Measurements from ENCODE around the gene GSG1. TPM values are rescaled to one million over a fixed set of nuclear protein-coding genes. Genes with fewer than 3 reads are reported as not detected.
A peak's percentile ranks its signal among the peaks of the same experiment; 100 is the strongest.

The GSG1 gene
- total and polyA plus RNA-seq, 7 donors: not detected

GRCh38 chr12:13049816-13050215 lies 53.7 kb downstream of the GSG1 start:
- TF ChIP-seq EP300 (IDR thresholded peaks at IDR 0.05) (no peak), CTCF (IDR thresholded peaks at IDR 0.05) (no peak), POLR2A (IDR thresholded peaks at IDR 0.05) (no peak), POLR2AphosphoS5 (IDR thresholded peaks at IDR 0.05) (no peak)
- DNase-seq: no peak
- Histone ChIP-seq H3K9me3 (peaks cover 0 to 4% (median 0%) of the 10 kb centered on the region in 4 donors), H3K4me1 (peaks cover 0 to 19% (median 15%) of the 10 kb centered on the region in 4 donors), H3K27ac (no peak overlapping the region), H3K4me3 (no peak overlapping the region), H3K36me3 (no peaks in the 10 kb centered on the region), H3K27me3 (no peaks in the 10 kb centered on the region)
- 60 to 70% methylated on average over 3 of the region's 3 CpGs for WGBS, 2 donors
- intact Hi-C loops (cut with DNase I): no loop called here

GRCh38 chr12:13046964-13047363 lies 56.5 kb downstream of the GSG1 start:
- Histone ChIP-seq H3K9me3 (no peaks in the 10 kb centered on the region), H3K4me3 (no peak overlapping the region), H3K27me3 (no peaks in the 10 kb centered on the region), H3K27ac (no peak overlapping the region), H3K4me1 (peaks cover 0 to 26% (median 18%) of the 10 kb centered on the region in 4 donors), H3K36me3 (no peaks in the 10 kb centered on the region)
- TF ChIP-seq POLR2AphosphoS5 (IDR thresholded peaks at IDR 0.05) (no peak), EP300 (IDR thresholded peaks at IDR 0.05) (no peak), POLR2A (IDR thresholded peaks at IDR 0.05) (no peak), CTCF (IDR thresholded peaks at IDR 0.05) (no peak)
- 10 to 61% methylated on average over 1 of the region's 1 CpG for WGBS, 2 donors
- DNase-seq: no peak
- intact Hi-C loops (cut with DNase I): no loop called here

- H3K27ac ChIP-seq: no peak overlapping the region
- intact Hi-C loops (cut with DNase I): loop anchor here (2.0 kb wide), 1 partner anchor 45 kb away; the partner anchor contains the start of gene HEBP1
- no peaks in the 10 kb centered on the region for H3K27me3 ChIP-seq
- H3K9me3 ChIP-seq: no peaks in the 10 kb centered on the region
- 88 to 94% methylated on average over 8 of the region's 8 CpGs for WGBS, 2 donors
- H3K4me1 ChIP-seq: peaks cover 0 to 26% (median 18%) of the 10 kb centered on the region in 4 donors
- no peak for TF ChIP-seq CTCF (IDR thresholded peaks at IDR 0.05)
- TF ChIP-seq POLR2A (IDR thresholded peaks at IDR 0.05): no peak
- TF ChIP-seq POLR2AphosphoS5 (IDR thresholded peaks at IDR 0.05): no peak
- TF ChIP-seq EP300 (IDR thresholded peaks at IDR 0.05): no peak
- H3K4me3 ChIP-seq: no peak overlapping the region
- DNase-seq: no peak
- H3K36me3 ChIP-seq: no peaks in the 10 kb centered on the region
Measured at GRCh38 chr12:13045816-13046215, 57.7 kb downstream of the GSG1 start.

GRCh38 chr12:13044906-13045299 lies 58.6 kb downstream of the GSG1 start:
- peak overlapping the region; percentile 84 to 99 (median 96) for H3K4me3 ChIP-seq
- H3K4me1 ChIP-seq: peaks cover 0 to 20% (median 17%) of the 10 kb centered on the region in 4 donors
- no peaks in the 10 kb centered on the region for H3K9me3 ChIP-seq
- no peak for TF ChIP-seq POLR2A (IDR thresholded peaks at IDR 0.05)
- TF ChIP-seq EP300 (IDR thresholded peaks at IDR 0.05): no peak
- no peak for TF ChIP-seq POLR2AphosphoS5 (IDR thresholded peaks at IDR 0.05)
- no peak for TF ChIP-seq CTCF (IDR thresholded peaks at IDR 0.05)
- intact Hi-C loops (cut with DNase I): loop anchor here (2.0 to 5.0 kb wide), 2 partner anchors 44 to 52 kb away; partner anchors contain the start of gene HEBP1
- 3 to 15% methylated on average over 5 of the region's 5 CpGs for WGBS, 2 donors
- peak overlapping the region in 2 of 4 donors; percentile 76 to 78 for H3K27ac ChIP-seq
- H3K27me3 ChIP-seq: no peaks in the 10 kb centered on the region
- H3K36me3 ChIP-seq: no peaks in the 10 kb centered on the region
- DNase-seq: no peak

All from sigmoid colon (tissue), 7 donors.